Smooth muscle cell (in vitro differentiated cells): ENCODE measurements around the gene MANEAL. TPM values are rescaled to one million over a fixed set of nuclear protein-coding genes. Genes with fewer than 3 reads are reported as not detected.

Source experiments
- DNase-seq: peaks from one replicate; lab custom pipeline; 2025; ENCODE audit not compliant: unreplicated experiment; lab: John Stamatoyannopoulos, UW
- H2AFZ ChIP-seq: fragments of 200-600 bp; sonication (generic); 2 replicates; pipeline ENCODE4 v1.6.0; 2016; ENCODE audit warnings: antibody characterized with exemption, low read depth, mild to moderate bottlenecking
- H3F3A ChIP-seq: fragments of 200-600 bp; sonication (generic); 2 replicates; pipeline ENCODE4 v1.6.0; 2017; ENCODE audit warnings: antibody characterized with exemption, low read depth
- H3K27ac ChIP-seq: fragments of 200-600 bp; sonication (generic); 2 replicates; pipeline ENCODE4 v1.5.1; 2016; ENCODE audit warnings: low read depth, mild to moderate bottlenecking
- H3K27me3 ChIP-seq: fragments of 200-600 bp; sonication (generic); 2 replicates; pipeline ENCODE4 v1.6.1; 2016; ENCODE audit warnings: low read depth, mild to moderate bottlenecking
- H3K36me3 ChIP-seq: fragments of 200-600 bp; sonication (generic); 2 replicates; pipeline ENCODE4 v1.5.1; 2016; ENCODE audit warnings: low read depth
- H3K4me1 ChIP-seq: fragments of 200-600 bp; sonication (generic); 2 replicates; pipeline ENCODE4 v1.5.1; 2016; ENCODE audit warnings: low read depth
- H3K4me2 ChIP-seq: fragments of 200-600 bp; sonication (generic); 2 replicates; pipeline ENCODE4 v1.6.0; 2016; ENCODE audit warnings: mild to moderate bottlenecking
- H3K4me3 ChIP-seq: fragments of 200-600 bp; sonication (generic); 2 replicates; pipeline ENCODE4 v1.5.1; 2016; ENCODE audit warnings: mild to moderate bottlenecking
- H3K79me2 ChIP-seq: fragments of 200-600 bp; sonication (generic); 2 replicates; pipeline ENCODE4 v1.6.0; 2016; ENCODE audit warnings: low read depth, mild to moderate bottlenecking
- H3K9ac ChIP-seq: fragments of 200-600 bp; sonication (generic); 2 replicates; pipeline ENCODE4 v1.6.0; 2016; ENCODE audit warnings: low read depth
- H3K9me3 ChIP-seq: fragments of 200-600 bp; sonication (generic); replicated peaks from 2 replicates; pipeline ENCODE4 v1.5.1; 2016; ENCODE audit warnings: low read depth
- H4K20me1 ChIP-seq: fragments of 200-600 bp; sonication (generic); 2 replicates; pipeline ENCODE4 v1.6.0; 2016; ENCODE audit warnings: low read depth
- CTCF ChIP-seq: fragments of 200-600 bp; sonication (generic); IDR thresholded peaks from 2 replicates; pipeline ENCODE4 v1.5.1; 2017; ENCODE audit warnings: borderline replicate concordance, mild to moderate bottlenecking, antibody characterized with exemption; ENCODE audit not compliant: insufficient read depth, poor library complexity, severe bottlenecking
- WGBS: methylation state at CpG from one replicate; pipeline ENCODE4 v1.1.7; 2016; ENCODE audit warnings: low lambda C conversion rate; 5-methylcytosine and 5-hydroxymethylcytosine counted together
- polyA plus RNA-seq: library from polyadenylated mRNA; unstranded; fragments of >200 nt; fragmentation: Nextera tagmentation; extraction: Ambion mirVana; gene quantifications from 2 replicates; pipeline ENCODE4 v1.2.1, GENCODE V29; 2016
- total RNA-seq: library from RNA; depleted of rRNA; stranded (reverse); fragments of >200 nt; gene quantifications from 2 replicates; pipeline ENCODE4 v1.2.3, GENCODE V29; 2014

The MANEAL gene
- total and polyA plus RNA-seq, 2 experiments from 2014 or later: 0.61 TPM; not detected in 1

DNA sequence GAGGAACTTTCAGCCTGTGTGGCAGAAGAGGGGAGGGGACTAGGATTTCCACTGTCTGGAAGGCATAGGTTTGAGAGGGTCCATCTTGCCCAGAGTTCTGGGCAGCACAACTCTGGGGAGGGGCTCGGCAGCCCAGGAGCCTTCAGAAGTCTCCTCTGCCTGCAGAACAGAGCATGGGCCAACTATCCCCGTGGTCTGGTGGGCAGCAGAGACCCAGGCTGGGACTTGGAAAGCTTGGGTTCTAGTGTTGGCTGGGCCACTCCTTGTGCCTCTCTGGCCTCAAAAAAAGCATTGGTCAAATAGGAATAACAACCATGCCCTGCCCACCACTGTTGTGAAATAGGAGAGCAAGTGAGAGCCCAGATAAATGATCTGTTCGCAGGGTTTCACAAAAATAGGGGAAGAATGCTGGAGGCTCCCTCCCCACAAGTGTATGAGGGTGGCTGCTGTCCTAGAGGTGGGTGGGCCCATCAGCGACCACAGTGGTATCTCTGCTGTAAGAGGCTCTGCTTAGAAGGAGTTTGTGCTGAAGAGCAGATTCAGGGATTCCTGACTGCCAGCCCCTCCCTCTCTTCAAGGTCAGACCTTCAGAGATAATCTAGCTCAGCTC, 37.6 kb upstream of the MANEAL start:
- 75% methylated on average over 4 of the region's 4 CpGs for WGBS
- no peak for TF ChIP-seq CTCF
- no peaks in the 10 kb centered on the region for H3K79me2 ChIP-seq
- H3K36me3 ChIP-seq: no peaks in the 10 kb centered on the region
- H3K4me2 ChIP-seq: no peak overlapping the region
- H3K27ac ChIP-seq: no peak overlapping the region
- H3K9me3 ChIP-seq: no peaks in the 10 kb centered on the region
- peaks cover 94% of the 10 kb centered on the region for H3K27me3 ChIP-seq
- H2AFZ ChIP-seq: no peak overlapping the region
- H3K4me3 ChIP-seq: no peak overlapping the region
- no peaks in the 10 kb centered on the region for H4K20me1 ChIP-seq
- no peaks in the 10 kb centered on the region for H3K4me1 ChIP-seq
- no peak for DNase-seq
- no peaks in the 10 kb centered on the region for H3F3A ChIP-seq
- no peak overlapping the region for H3K9ac ChIP-seq

DNA sequence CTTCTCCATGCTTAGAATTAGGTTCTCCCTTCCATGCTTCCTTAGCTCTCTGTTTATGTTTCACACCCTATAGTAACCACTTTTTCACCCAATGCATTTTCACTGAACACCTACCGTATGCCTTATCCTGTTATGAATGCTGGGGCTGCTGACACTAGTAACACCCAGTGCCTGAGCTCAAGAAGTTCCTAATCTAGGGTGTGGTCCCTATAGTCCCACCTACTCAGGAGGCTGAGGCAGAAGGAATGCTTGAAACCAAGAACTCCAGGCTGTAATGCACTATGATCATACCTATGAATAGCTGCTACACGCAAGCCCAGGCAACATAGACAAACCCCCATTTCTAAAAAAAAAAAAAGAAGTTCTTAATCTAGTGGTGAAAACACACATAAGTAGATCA, 34.2 kb upstream of the MANEAL start:
- no peak overlapping the region for H2AFZ ChIP-seq
- TF ChIP-seq CTCF: no peak
- H3K36me3 ChIP-seq: no peaks in the 10 kb centered on the region
- H3K9ac ChIP-seq: no peak overlapping the region
- no peaks in the 10 kb centered on the region for H3K9me3 ChIP-seq
- H3K27me3 ChIP-seq: peaks cover 87% of the 10 kb centered on the region
- no peak overlapping the region for H3K4me3 ChIP-seq
- DNase-seq: no peak
- no peaks in the 10 kb centered on the region for H3K4me1 ChIP-seq
- no peaks in the 10 kb centered on the region for H3K79me2 ChIP-seq
- no peaks in the 10 kb centered on the region for H4K20me1 ChIP-seq
- WGBS: 84% methylated on average over 2 of the region's 2 CpGs
- no peak overlapping the region for H3K27ac ChIP-seq
- no peak overlapping the region for H3K4me2 ChIP-seq
- H3F3A ChIP-seq: no peaks in the 10 kb centered on the region

DNA sequence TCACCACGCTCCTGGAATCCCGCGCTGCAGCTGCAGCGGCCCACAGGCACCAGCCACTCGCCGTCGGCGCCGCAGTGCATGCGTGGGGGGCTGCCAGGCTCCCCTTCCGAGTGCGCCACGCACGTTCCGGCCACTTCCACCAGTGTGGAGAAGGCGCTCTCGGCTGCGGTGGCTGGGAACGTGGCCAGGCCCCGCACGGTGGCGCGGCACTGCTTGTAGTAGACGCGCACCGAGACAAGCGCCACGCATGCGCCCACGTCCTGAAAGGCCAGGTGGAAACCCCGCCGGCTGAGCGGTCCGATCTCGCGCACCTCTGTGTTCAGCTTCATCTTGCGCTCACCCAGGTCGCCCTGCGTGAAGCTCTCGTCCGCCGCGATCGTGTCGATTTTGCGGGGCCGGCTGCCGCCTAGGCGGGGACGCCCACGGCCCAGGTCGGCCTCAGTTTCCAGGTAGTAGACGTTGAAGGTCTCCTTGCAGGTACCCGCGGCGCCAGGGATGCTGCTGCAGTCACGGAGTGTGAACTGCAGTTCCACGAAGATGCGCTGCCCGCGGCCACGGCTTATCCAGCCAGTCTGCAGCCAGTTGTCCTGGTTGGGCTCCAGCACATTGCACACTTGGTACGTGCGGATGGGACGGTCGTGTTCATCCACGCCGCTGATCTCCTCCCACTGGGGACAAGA, 32.1 kb upstream of the MANEAL start:
- Histone ChIP-seq H3K4me1 (no peaks in the 10 kb centered on the region), H3K27me3 (peaks cover 91% of the 10 kb centered on the region), H3F3A (no peaks in the 10 kb centered on the region), H2AFZ (no peak overlapping the region), H3K79me2 (no peaks in the 10 kb centered on the region), H3K36me3 (no peaks in the 10 kb centered on the region), H3K4me2 (no peak overlapping the region), H3K27ac (no peak overlapping the region), H4K20me1 (no peaks in the 10 kb centered on the region), H3K9ac (no peak overlapping the region), H3K9me3 (no peaks in the 10 kb centered on the region), H3K4me3 (no peak overlapping the region)
- 85% methylated on average over 64 of the region's 68 CpGs for WGBS
- no peak for TF ChIP-seq CTCF
- no peak for DNase-seq

DNA sequence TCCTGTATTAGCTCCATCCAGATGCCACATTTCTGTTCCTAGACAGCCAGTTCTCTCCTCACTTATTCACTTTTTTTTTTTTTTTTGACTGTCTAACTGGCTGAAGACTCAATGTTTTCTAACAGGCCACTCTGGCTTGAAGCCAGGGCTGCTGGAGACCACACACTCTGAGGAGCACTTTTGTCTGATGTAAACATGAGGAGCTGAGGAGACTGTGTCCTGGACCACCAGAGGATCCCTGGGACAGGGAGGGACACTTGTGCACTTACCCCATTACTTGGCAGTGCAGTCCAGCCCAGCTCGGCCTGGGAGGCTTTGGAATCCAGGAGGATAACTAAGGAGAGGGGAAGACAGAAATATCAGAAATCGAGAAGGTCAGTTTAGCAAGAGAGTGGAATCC, 31.1 kb upstream of the MANEAL start:
- Histone ChIP-seq H2AFZ (no peak overlapping the region), H3K27ac (no peak overlapping the region), H3K4me1 (no peaks in the 10 kb centered on the region), H3K4me3 (no peak overlapping the region), H3K9me3 (no peaks in the 10 kb centered on the region), H3K4me2 (no peak overlapping the region), H4K20me1 (no peaks in the 10 kb centered on the region), H3K27me3 (peaks cover 91% of the 10 kb centered on the region), H3K36me3 (no peaks in the 10 kb centered on the region), H3F3A (no peaks in the 10 kb centered on the region), H3K79me2 (no peaks in the 10 kb centered on the region), H3K9ac (no peak overlapping the region)
- DNase-seq: no peak
- no peak for TF ChIP-seq CTCF
- 50% methylated on average over 2 of the region's 2 CpGs for WGBS
